ENCODE measurements around the gene BRSK2.
"Not testable (repeated sequence)": the region's sequence is repeated elsewhere in the genome, so short reads cannot be mapped to it uniquely, and the experiment has no call there.

Gene BRSK2

GRCh38 chr11:1410366-1411291 is 20.9 kb downstream of the BRSK2 start:
- no peak for DNase-seq

GRCh38 chr11:1411301-1411700 is 21.6 kb downstream of the BRSK2 start:
- DNase-seq, result no peak

- not testable (repeated sequence) for DNase-seq
These were observed 22.0 kb downstream of the BRSK2 start for GRCh38 chr11:1411739-1412138.

GRCh38 chr11:1412377-1413095 is 22.8 kb downstream of the BRSK2 start:
- no peak for DNase-seq

- DNase-seq, result no peak
These were observed 24.9 kb downstream of the BRSK2 start for GRCh38 chr11:1414650-1415049.

GRCh38 chr11:1415631-1416030 is 25.9 kb downstream of the BRSK2 start:
- DNase-seq, result no peak

GRCh38 chr11:1418192-1418795 is 28.6 kb downstream of the BRSK2 start:
- DNase-seq, result not testable (repeated sequence)

GRCh38 chr11:1419811-1420210 is 30.1 kb downstream of the BRSK2 start:
- DNase-seq, result no peak

GRCh38 chr11:1421291-1421690 is 31.6 kb downstream of the BRSK2 start:
- no peak for DNase-seq

GRCh38 chr11:1422481-1422880 is 32.7 kb downstream of the BRSK2 start:
- DNase-seq, result no peak

GRCh38 chr11:1422981-1423380 is 33.2 kb downstream of the BRSK2 start:
- DNase-seq, result no peak

- not testable (repeated sequence) for DNase-seq
These were observed 33.7 kb downstream of the BRSK2 start for GRCh38 chr11:1423406-1423805.

GRCh38 chr11:1425006-1425405 is 35.3 kb downstream of the BRSK2 start:
- no peak for DNase-seq

GRCh38 chr11:1425439-1425838 is 35.7 kb downstream of the BRSK2 start:
- DNase-seq, result no peak

GRCh38 chr11:1428762-1429316 is 39.1 kb downstream of the BRSK2 start:
- no peak for DNase-seq

- no peak for DNase-seq
These were observed 43.8 kb downstream of the BRSK2 start for GRCh38 chr11:1433568-1433967.

GRCh38 chr11:1433977-1434640 is 44.4 kb downstream of the BRSK2 start:
- DNase-seq, result no peak

GRCh38 chr11:1435479-1435819 is 45.7 kb downstream of the BRSK2 start:
- not testable (repeated sequence) for DNase-seq

GRCh38 chr11:1435820-1436467 is 46.2 kb downstream of the BRSK2 start:
- no peak for DNase-seq

GRCh38 chr11:1436468-1437039 is 46.8 kb downstream of the BRSK2 start:
- no peak for DNase-seq

GRCh38 chr11:1437500-1437899 is 47.8 kb downstream of the BRSK2 start:
- DNase-seq, result no peak
